K562 (cell line): Measurements from ENCODE around the gene SESN3. TPM values are rescaled to one million over a fixed set of nuclear protein-coding genes. Genes with fewer than 3 reads are reported as not detected.

Experiments used
- BMI1 ChIP-seq: fragments of 150-350 bp; IDR thresholded peaks from 2 replicates; pipeline ENCODE4 v1.6.1; 2014; ENCODE audit warnings: low read length
- CBX2 ChIP-seq: fragments of 200-600 bp; sonication (generic); IDR thresholded peaks from one replicate; pipeline ENCODE4 v1.6.1; 2012; ENCODE audit warnings: mild to moderate bottlenecking, low read length, inconsistent platforms; ENCODE audit not compliant: insufficient read depth, poor library complexity, severe bottlenecking
- CEBPG ChIP-seq, 3 experiments: fragments of 200-800 bp in 1 of 3; sonication (Bioruptor generic) in 1 of 3; sonication (generic) in 1 of 3; formaldehyde crosslinking in 1 of 3; IDR thresholded peaks in 2 of 3; conservative IDR thresholded peaks in 1 of 3; 2 replicates each; pipeline versions ENCODE4 v1.6.1 to v1.8.0; 2016 to 2022; ENCODE audit warnings: missing compliant biosample characterization in 2 of 3, missing genetic modification characterization in 2 of 3, mild to moderate bottlenecking in 1 of 3, missing genetic modification reagents in 1 of 3
- DACH1 ChIP-seq: fragments of 450-650 bp; IDR thresholded peaks from 2 replicates; pipeline ENCODE4 v1.6.1; 2018; ENCODE audit not compliant: partially characterized antibody
- GABPB1 ChIP-seq: sonication (generic); formaldehyde crosslinking; IDR thresholded peaks from 2 replicates; pipeline ENCODE4 v1.8.0; 2022; ENCODE audit warnings: mild to moderate bottlenecking, missing genetic modification reagents
- HNRNPH1 ChIP-seq: fragments of 200-400 bp; formaldehyde crosslinking; optimal IDR thresholded peaks from 2 replicates; pipeline ENCODE3; 2017; ENCODE audit warnings: low read depth, mild to moderate bottlenecking, low read length, moderate library complexity
- ILF3 ChIP-seq: fragments of 450-650 bp; IDR thresholded peaks from 2 replicates; pipeline ENCODE4 v1.6.1; 2018; ENCODE audit warnings: antibody characterized with exemption, mild to moderate bottlenecking, moderate library complexity, borderline replicate concordance
- POLR2H ChIP-seq: IDR thresholded peaks from 2 replicates; pipeline ENCODE4 v1.6.1; 2016; ENCODE audit warnings: missing genetic modification characterization, low read depth, mild to moderate bottlenecking, control low read depth, missing compliant biosample characterization, moderate library complexity
- RBBP5 ChIP-seq: fragments of 200-600 bp; sonication (generic); IDR thresholded peaks from 2 replicates; pipeline ENCODE4 v1.6.1; 2012; ENCODE audit warnings: borderline replicate concordance, mild to moderate bottlenecking, low read length, control low read depth, inconsistent platforms; ENCODE audit not compliant: insufficient read depth, poor library complexity, severe bottlenecking
- RCOR1 ChIP-seq, 2 experiments: IDR thresholded peaks; 2 replicates each; pipeline ENCODE4 v1.6.1; 2012; ENCODE audit warnings: low read depth in 2 of 2, low read length in 2 of 2, borderline replicate concordance in 1 of 2, improper control_type of control experiment in 1 of 2
- SMAD4 ChIP-seq: fragments of 250-450 bp; sonication (Bioruptor Pico); conservative IDR thresholded peaks from 2 replicates; pipeline ENCODE4 v1.8.0; 2021; ENCODE audit warnings: inconsistent platforms, mild to moderate bottlenecking, moderate library complexity
- SMARCE1 ChIP-seq: fragments of 450-650 bp; IDR thresholded peaks from 2 replicates; pipeline ENCODE4 v1.7.1; 2016; ENCODE audit warnings: mild to moderate bottlenecking
- SRSF1 ChIP-seq: fragments of 200-400 bp; formaldehyde crosslinking; IDR thresholded peaks from 2 replicates; pipeline ENCODE4 v1.6.1; 2017; ENCODE audit warnings: mild to moderate bottlenecking, low read depth, low read length, moderate library complexity
- ZEB2 ChIP-seq: fragments of 450-650 bp; IDR thresholded peaks from 2 replicates; pipeline ENCODE4 v1.6.1; 2016
- ZKSCAN1 ChIP-seq: fragments of 150-350 bp; IDR thresholded peaks from 2 replicates; pipeline ENCODE4 v1.6.1; 2016; ENCODE audit warnings: low read depth, low read length
- ZNF253 ChIP-seq: fragments of 250-450 bp; sonication (Bioruptor Pico); conservative IDR thresholded peaks from 2 replicates; pipeline ENCODE4 v1.6.1; 2021; ENCODE audit warnings: mild to moderate bottlenecking
- ZNF384 ChIP-seq: IDR thresholded peaks from 2 replicates; pipeline ENCODE4 v1.6.1; 2012; ENCODE audit warnings: low read depth, low read length, improper control_type of control experiment
- polyA plus RNA-seq, 8 experiments: library from polyadenylated mRNA; depleted of rRNA in 4 of 8; stranded (reverse) in 5 of 8; unstranded in 3 of 8; fragments of >200 nt; fragmentation: Nextera tagmentation in 2 of 8; fragmentation: Illumina TruSeq in 1 of 8; extraction: Ambion mirVana in 2 of 8; extraction: Trizol in 1 of 8; gene quantifications; 2 replicates each; pipeline versions ENCODE4 v1.2.1 to v1.2.3, GENCODE V29; 2011 to 2014; ENCODE audit warnings: inconsistent platforms in 1 of 8, missing spikeins in 1 of 8
- total RNA-seq, 7 experiments: library from RNA; depleted of rRNA in 6 of 7; stranded (reverse); fragments of >200 nt in 6 of 7; fragmentation: Illumina TruSeq in 2 of 7; extraction: Trizol in 2 of 7; gene quantifications; 2 replicates each; pipeline versions ENCODE4 v1.2.1 to v1.2.3, GENCODE V29; 2011 to 2021; ENCODE audit warnings: low replicate concordance in 1 of 7
- TF ChIP-seq, protein P1 (sequence below): fragments of 250-450 bp; sonication (Bioruptor Pico); IDR thresholded peaks from 2 replicates; pipeline ENCODE4 v1.9.0; 2021; ENCODE audit warnings: mild to moderate bottlenecking
- TF ChIP-seq, protein P2 (sequence below): fragments of 250-450 bp; sonication (Bioruptor Pico); IDR thresholded peaks from 2 replicates; pipeline ENCODE4 v1.5.0; 2020; ENCODE audit warnings: mild to moderate bottlenecking
- TF ChIP-seq, protein P3 (sequence below): fragments of 200-400 bp; formaldehyde crosslinking; IDR thresholded peaks from 2 replicates; pipeline ENCODE4 v1.6.1; 2017; ENCODE audit warnings: mild to moderate bottlenecking, low read depth, low read length, moderate library complexity

Gene SESN3
- total and polyA plus RNA-seq, 9 of the 15 experiments (the other 6 are each of a cell fraction or from before 2014, with no cell fraction given) = 0.44 to 2.6 (median 1.5) TPM

DNA sequence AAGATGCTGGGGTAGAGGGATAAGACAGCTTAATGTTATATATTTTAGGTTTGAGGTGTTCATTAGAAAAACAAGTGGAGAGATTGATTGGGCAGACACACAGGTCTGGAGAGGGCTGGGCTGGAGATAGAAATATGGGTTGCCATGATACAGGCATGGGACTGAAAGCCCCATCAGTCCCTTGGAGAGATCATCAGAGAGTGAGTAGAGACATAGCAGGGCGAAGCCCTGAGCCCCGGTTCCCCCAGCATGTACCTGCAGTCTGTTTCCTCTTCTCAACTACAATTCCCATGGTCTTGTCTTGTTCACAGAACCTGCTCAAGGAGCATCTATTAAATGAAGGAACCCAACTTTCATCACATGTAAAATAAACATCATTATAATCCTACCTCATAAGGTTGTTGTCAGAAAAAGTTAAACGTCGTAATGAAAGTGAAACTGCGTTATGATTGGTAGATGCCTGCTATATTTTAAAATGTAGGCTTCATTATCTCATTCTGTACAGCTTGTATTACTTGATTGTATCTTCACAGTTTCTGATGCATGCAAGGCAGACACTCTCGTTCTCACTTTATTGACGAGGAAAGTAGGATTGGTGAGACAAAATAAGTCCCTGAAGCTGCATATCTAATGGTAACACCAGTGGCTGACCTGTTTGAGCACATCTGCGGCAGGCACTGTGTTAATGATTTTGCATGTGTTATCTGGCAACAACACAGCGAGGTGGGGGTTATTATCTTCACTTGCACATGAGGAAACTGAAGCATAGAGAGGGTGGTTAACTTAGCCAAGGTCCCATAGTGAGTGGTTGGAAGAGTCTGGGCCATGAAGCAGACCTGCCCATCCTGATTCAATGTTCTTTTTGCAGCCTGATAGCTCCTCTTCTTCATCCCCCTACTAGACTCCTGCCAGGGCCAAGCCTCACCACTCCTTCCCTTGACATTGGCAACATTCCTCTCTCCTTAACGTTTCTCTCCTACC is 77.8 kb downstream of the SESN3 start (continued):
- TF ChIP-seq SMAD4 (CRISPR knock-in tag) (peak; percentile 98), ZEB2 (peak; percentile 49; the same call in 1 of the 2 replicates), ZNF384 (no peak), BMI1 (no peak), ZKSCAN1 (peak; percentile 52; the same call in 1 of the 2 replicates), CEBPG (CRISPR knock-in tag; IDR thresholded peaks at IDR 0.05) (no peak), CEBPG (tag; conservative IDR thresholded peaks at IDR 0.05 in 1 of 2, IDR thresholded peaks at IDR 0.05 in 1 of 2) (no peak), ZNF253 (CRISPR knock-in tag) (no peak), CBX2 (no peak), RBBP5 (no peak), RCOR1 (IDR thresholded peaks at IDR 0.05; ENCODE audit: borderline replicate concordance in 1 of 2, low read depth in 2 of 2, low read length in 2 of 2) (peak; percentile 91 to 96), GABPB1 (no peak; the same call in 1 of the 2 replicates), DACH1 (peak; percentile 67), SRSF1 (no peak), HNRNPH1 (no peak), POLR2H (tag) (no peak), ILF3 (peak; percentile 86; the same call in 1 of the 2 replicates), SMARCE1 (peak; percentile 95)
- TF ChIP-seq, protein P1, sequence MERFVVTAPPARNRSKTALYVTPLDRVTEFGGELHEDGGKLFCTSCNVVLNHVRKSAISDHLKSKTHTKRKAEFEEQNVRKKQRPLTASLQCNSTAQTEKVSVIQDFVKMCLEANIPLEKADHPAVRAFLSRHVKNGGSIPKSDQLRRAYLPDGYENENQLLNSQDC (CRISPR knock-in tag) = no peak
- TF ChIP-seq, protein P2, sequence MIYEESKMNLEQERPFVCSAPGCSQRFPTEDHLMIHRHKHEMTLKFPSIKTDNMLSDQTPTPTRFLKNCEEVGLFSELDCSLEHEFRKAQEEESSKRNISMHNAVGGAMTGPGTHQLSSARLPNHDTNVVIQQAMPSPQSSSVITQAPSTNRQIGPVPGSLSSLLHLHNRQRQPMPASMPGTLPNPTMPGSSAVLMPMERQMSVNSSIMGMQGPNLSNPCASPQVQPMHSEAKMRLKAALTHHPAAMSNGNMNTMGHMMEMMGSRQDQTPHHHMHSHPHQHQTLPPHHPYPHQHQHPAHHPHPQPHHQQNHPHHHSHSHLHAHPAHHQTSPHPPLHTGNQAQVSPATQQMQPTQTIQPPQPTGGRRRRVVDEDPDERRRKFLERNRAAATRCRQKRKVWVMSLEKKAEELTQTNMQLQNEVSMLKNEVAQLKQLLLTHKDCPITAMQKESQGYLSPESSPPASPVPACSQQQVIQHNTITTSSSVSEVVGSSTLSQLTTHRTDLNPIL = no peak
- TF ChIP-seq, protein P3, sequence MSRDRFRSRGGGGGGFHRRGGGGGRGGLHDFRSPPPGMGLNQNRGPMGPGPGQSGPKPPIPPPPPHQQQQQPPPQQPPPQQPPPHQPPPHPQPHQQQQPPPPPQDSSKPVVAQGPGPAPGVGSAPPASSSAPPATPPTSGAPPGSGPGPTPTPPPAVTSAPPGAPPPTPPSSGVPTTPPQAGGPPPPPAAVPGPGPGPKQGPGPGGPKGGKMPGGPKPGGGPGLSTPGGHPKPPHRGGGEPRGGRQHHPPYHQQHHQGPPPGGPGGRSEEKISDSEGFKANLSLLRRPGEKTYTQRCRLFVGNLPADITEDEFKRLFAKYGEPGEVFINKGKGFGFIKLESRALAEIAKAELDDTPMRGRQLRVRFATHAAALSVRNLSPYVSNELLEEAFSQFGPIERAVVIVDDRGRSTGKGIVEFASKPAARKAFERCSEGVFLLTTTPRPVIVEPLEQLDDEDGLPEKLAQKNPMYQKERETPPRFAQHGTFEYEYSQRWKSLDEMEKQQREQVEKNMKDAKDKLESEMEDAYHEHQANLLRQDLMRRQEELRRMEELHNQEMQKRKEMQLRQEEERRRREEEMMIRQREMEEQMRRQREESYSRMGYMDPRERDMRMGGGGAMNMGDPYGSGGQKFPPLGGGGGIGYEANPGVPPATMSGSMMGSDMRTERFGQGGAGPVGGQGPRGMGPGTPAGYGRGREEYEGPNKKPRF = no peak
